Measurements from ENCODE around the gene CDKAL1.

- TF ChIP-seq CTCF (IDR thresholded peaks at IDR 0.05) (no peak), POLR2A (IDR thresholded peaks at IDR 0.05) (no peak)
Measured at GRCh38 chr6:21083708-21084107, 549.5 kb downstream of the CDKAL1 start.
